ENCODE measurements around the gene RNF112.
"Not testable (repeated sequence)": the region's sequence is repeated elsewhere in the genome, so short reads cannot be mapped to it uniquely, and the experiment has no call there.

The RNF112 gene

DNA sequence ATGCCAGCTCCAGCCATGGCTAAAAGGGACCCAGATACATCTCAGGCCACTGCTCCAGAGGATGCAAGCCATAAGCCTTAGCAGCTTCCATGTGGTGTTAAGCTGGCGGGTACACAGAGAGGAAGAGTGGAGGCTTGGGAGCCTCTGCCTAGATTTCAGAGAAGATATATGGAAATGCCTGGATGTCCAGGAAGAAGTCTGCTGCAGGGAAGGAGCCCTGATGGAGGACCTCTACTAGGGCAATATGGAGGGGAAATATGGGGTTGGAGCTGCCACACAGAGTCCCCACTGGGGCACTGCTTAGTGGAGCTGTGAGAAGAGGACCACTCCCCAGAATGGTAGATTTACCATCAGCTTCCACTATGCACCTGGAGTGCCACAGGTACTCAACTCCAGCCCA is 32.1 kb downstream of the RNF112 start:
- Histone ChIP-seq H3K9me3 (ENCODE audit: insufficient read depth, low read length) (peaks cover 34% of the 10 kb centered on the region), H3K36me3 (ENCODE audit: insufficient read depth, insufficient read length, low read length) (no peaks in the 10 kb centered on the region), H3K9ac (ENCODE audit: insufficient read length, low read depth) (no peak overlapping the region), H3K4me3 (ENCODE audit: insufficient read length, low read depth) (no peak overlapping the region), H3K27me3 (ENCODE audit: insufficient read depth, insufficient read length) (no peaks in the 10 kb centered on the region), H3K4me1 (ENCODE audit: insufficient read depth, insufficient read length) (no peaks in the 10 kb centered on the region)
- TF ChIP-seq SUZ12 (IDR thresholded peaks at IDR 0.05; ENCODE audit: extremely low read depth, insufficient read depth, insufficient read length), result no peak
- no peak for TF ChIP-seq ZNF274 (IDR thresholded peaks at IDR 0.05; ENCODE audit: low read depth, low read length)
- no peak for TF ChIP-seq YY1 (IDR thresholded peaks at IDR 0.05; ENCODE audit: insufficient read depth, insufficient read length)
- no peak for DNase-seq (ENCODE audit: low read depth, low spot score)

DNA sequence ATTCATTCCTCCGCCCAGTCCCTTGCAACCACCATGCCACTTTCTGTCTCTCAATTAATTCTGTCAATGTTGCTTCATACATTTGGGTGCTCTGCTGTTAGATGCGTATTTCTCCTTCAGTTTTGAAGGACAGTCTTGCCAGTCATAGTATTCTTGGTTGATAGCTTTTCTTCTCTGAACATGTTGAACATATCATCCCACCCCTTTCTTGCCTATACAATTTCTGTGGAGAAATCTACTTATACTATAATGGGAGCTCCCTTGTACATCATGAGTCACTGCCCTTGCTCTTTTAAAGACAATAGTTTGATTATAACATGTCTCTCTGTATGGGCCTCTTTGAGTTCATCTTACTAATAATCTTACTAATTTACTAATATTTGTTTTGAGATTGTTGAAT is 34.1 kb downstream of the RNF112 start:
- H3K27me3 ChIP-seq (ENCODE audit: insufficient read depth, insufficient read length), result no peaks in the 10 kb centered on the region
- no peak for TF ChIP-seq YY1 (IDR thresholded peaks at IDR 0.05; ENCODE audit: insufficient read depth, insufficient read length)

DNA sequence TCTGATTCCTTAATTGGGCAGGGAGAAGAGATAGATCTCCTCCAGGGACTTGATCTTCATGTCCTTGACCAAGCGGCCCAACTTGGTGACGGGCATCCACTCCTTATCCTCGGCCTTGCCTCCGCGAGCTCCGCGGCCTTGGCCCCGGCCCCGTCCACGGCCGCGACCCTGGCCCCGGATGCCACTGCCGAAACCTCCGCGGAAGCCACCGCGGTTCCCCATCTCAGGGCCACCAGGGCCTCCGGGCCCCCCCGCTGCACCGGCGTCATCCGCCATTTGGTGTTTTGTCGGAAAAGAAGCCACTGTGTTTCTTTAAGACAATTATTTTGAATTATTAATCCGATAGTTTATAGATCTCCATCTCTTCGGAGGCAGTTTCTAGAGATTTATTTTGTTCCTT is 35.5 kb downstream of the RNF112 start:
- H3K27me3 ChIP-seq (ENCODE audit: insufficient read depth, insufficient read length); DNase-seq (ENCODE audit: low read depth, low spot score); H3K4me3 ChIP-seq (ENCODE audit: insufficient read length, low read depth); H3K36me3 ChIP-seq (ENCODE audit: insufficient read depth, insufficient read length, low read length); H3K9ac ChIP-seq (ENCODE audit: insufficient read length, low read depth); H3K4me1 ChIP-seq (ENCODE audit: insufficient read depth, insufficient read length): not testable (repeated sequence)
- peaks cover 50% of the 10 kb centered on the region for H3K9me3 ChIP-seq (ENCODE audit: insufficient read depth, low read length)

More for the DNA sequence above, 34.1 kb downstream of the RNF112 start:
- Histone ChIP-seq H3K9ac (ENCODE audit: insufficient read length, low read depth) (no peak overlapping the region), H3K9me3 (ENCODE audit: insufficient read depth, low read length) (peaks cover 46% of the 10 kb centered on the region), H3K4me3 (ENCODE audit: insufficient read length, low read depth) (no peak overlapping the region), H3K4me1 (ENCODE audit: insufficient read depth, insufficient read length) (no peaks in the 10 kb centered on the region), H3K36me3 (ENCODE audit: insufficient read depth, insufficient read length, low read length) (no peaks in the 10 kb centered on the region)
- no peak for DNase-seq (ENCODE audit: low read depth, low spot score)

- Histone ChIP-seq H3K27me3 (ENCODE audit: insufficient read depth, insufficient read length) (no peaks in the 10 kb centered on the region), H3K4me1 (ENCODE audit: insufficient read depth, insufficient read length) (no peaks in the 10 kb centered on the region), H3K9me3 (ENCODE audit: insufficient read depth, low read length) (peaks cover 50% of the 10 kb centered on the region), H3K9ac (ENCODE audit: insufficient read length, low read depth) (peak overlapping the region; percentile 43), H3K4me3 (ENCODE audit: insufficient read length, low read depth) (no peak overlapping the region), H3K36me3 (ENCODE audit: insufficient read depth, insufficient read length, low read length) (no peaks in the 10 kb centered on the region)
- DNase-seq (ENCODE audit: low read depth, low spot score), result peak; percentile 50
- TF ChIP-seq YY1 (IDR thresholded peaks at IDR 0.05; ENCODE audit: insufficient read depth, insufficient read length) (no peak), ZNF274 (IDR thresholded peaks at IDR 0.05; ENCODE audit: low read depth, low read length) (no peak), SUZ12 (IDR thresholded peaks at IDR 0.05; ENCODE audit: extremely low read depth, insufficient read depth, insufficient read length) (no peak)
Measured at GRCh38 chr17:19447085-19447583, 36.1 kb downstream of the RNF112 start.

GRCh38 chr17:19448341-19449268 is 37.6 kb downstream of the RNF112 start:
- peaks cover 36% of the 10 kb centered on the region for H3K9me3 ChIP-seq (ENCODE audit: insufficient read depth, low read length)
- no peak overlapping the region for H3K9ac ChIP-seq (ENCODE audit: insufficient read length, low read depth)
- H3K4me3 ChIP-seq (ENCODE audit: insufficient read length, low read depth), result no peak overlapping the region
- TF ChIP-seq YY1 (IDR thresholded peaks at IDR 0.05; ENCODE audit: insufficient read depth, insufficient read length) (no peak), SUZ12 (IDR thresholded peaks at IDR 0.05; ENCODE audit: extremely low read depth, insufficient read depth, insufficient read length) (no peak), ZNF274 (IDR thresholded peaks at IDR 0.05; ENCODE audit: low read depth, low read length) (no peak)
- no peaks in the 10 kb centered on the region for H3K36me3 ChIP-seq (ENCODE audit: insufficient read depth, insufficient read length, low read length)
- peaks cover 3% of the 10 kb centered on the region for H3K4me1 ChIP-seq (ENCODE audit: insufficient read depth, insufficient read length)
- DNase-seq (ENCODE audit: low read depth, low spot score), result no peak
- H3K27me3 ChIP-seq (ENCODE audit: insufficient read depth, insufficient read length), result no peaks in the 10 kb centered on the region

- Histone ChIP-seq H3K9me3 (ENCODE audit: insufficient read depth, low read length) (peaks cover 26% of the 10 kb centered on the region; the same call in 1 of the 2 replicates), H3K9ac (ENCODE audit: insufficient read length, low read depth) (no peak overlapping the region), H3K36me3 (ENCODE audit: insufficient read depth, insufficient read length, low read length) (no peaks in the 10 kb centered on the region), H3K4me1 (ENCODE audit: insufficient read depth, insufficient read length) (peaks cover 6% of the 10 kb centered on the region), H3K4me3 (ENCODE audit: insufficient read length, low read depth) (no peak overlapping the region), H3K27me3 (ENCODE audit: insufficient read depth, insufficient read length) (no peaks in the 10 kb centered on the region)
- TF ChIP-seq ZNF274 (IDR thresholded peaks at IDR 0.05; ENCODE audit: low read depth, low read length) (no peak), SUZ12 (IDR thresholded peaks at IDR 0.05; ENCODE audit: extremely low read depth, insufficient read depth, insufficient read length) (no peak), YY1 (IDR thresholded peaks at IDR 0.05; ENCODE audit: insufficient read depth, insufficient read length) (no peak)
- DNase-seq (ENCODE audit: low read depth, low spot score), result no peak
Measured at GRCh38 chr17:19449656-19450055, 38.6 kb downstream of the RNF112 start.

DNA sequence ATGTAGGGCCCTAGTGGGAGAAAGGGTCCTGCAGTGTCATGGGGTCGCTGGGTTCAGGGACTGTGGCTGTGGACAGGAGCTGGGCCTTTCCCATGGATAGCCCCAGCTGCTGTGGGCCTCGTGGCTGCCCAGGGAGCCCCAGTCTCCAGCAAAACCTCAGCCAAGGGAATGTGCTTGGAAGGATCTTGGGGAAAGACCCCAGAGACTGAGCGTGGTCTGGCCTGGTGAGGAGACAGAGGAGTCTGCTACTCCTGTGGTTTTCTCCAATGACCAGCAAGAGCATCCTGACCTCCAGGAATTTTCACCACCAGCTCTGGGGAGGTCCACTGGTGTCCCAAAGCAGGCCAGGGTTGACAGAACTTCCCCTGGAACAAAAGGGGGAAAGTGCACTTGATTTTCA is 42.3 kb downstream of the RNF112 start:
- H3K9ac ChIP-seq (ENCODE audit: insufficient read length, low read depth), result peak overlapping the region; percentile 37
- H3K4me1 ChIP-seq (ENCODE audit: insufficient read depth, insufficient read length), result peaks cover 6% of the 10 kb centered on the region
- H3K4me3 ChIP-seq (ENCODE audit: insufficient read length, low read depth), result no peak overlapping the region
- H3K27me3 ChIP-seq (ENCODE audit: insufficient read depth, insufficient read length), result no peaks in the 10 kb centered on the region
- TF ChIP-seq SUZ12 (IDR thresholded peaks at IDR 0.05; ENCODE audit: extremely low read depth, insufficient read depth, insufficient read length) (no peak), ZNF274 (IDR thresholded peaks at IDR 0.05; ENCODE audit: low read depth, low read length) (no peak), YY1 (IDR thresholded peaks at IDR 0.05; ENCODE audit: insufficient read depth, insufficient read length) (no peak)
- no peak for DNase-seq (ENCODE audit: low read depth, low spot score)
- peaks cover 15% of the 10 kb centered on the region; the same call in 1 of the 2 replicates for H3K9me3 ChIP-seq (ENCODE audit: insufficient read depth, low read length)
- H3K36me3 ChIP-seq (ENCODE audit: insufficient read depth, insufficient read length, low read length), result no peaks in the 10 kb centered on the region
